GM18526 (cell line): ENCODE measurements around the gene ERN1.
A peak's percentile ranks its signal among the peaks of the same experiment; 100 is the strongest.

Experiments used
- POLR2A ChIP-seq: IDR thresholded peaks from 3 replicates; pipeline ENCODE4 v1.6.1; 2011; ENCODE audit not compliant: insufficient read length; ENCODE audit errors: extremely low read depth

Gene ERN1

DNA sequence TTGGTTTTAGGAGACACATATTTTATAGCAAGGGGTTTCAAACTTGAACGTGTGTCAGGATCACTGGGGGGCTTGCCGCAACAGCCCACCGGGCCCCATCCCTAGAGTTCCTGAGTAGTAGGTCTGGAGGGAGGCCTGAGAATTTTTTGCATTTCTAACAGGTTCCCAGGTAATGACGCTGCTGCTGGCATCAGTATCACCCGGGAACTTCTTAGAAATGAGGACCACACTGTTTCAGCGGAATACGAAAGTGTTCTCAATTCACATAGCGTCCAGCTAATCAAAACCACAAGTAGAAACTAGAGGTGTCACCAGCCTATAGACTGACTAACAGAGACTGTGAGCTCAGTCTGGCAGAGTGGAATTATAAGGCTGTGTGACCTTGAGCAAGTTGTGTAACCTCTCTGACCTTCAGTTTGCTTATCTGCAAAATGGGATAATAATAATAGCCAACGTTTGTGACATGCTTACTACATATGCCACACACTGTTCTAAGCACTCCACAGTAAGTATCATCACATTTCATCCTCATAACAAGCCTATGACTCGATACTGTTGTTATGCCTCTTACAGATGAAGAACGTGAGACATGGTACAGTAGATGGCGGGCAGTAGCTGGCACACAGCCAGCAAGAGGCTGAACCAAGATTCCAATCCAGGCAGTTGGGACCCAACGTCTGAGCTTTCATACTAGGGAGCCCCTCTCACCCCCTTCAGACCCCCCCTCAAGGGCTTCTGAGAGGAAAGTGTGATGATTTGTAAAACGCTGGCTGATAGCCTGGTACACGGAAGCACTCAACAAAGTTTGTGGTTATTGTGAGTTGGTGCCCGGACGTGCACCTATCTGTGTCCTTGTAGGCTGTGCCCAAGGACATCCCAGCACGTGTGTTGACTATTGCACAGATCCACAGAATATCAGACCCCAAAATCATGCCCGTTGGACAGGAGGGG is 104.9 kb downstream of the ERN1 start:
- TF ChIP-seq POLR2A, result no peak

DNA sequence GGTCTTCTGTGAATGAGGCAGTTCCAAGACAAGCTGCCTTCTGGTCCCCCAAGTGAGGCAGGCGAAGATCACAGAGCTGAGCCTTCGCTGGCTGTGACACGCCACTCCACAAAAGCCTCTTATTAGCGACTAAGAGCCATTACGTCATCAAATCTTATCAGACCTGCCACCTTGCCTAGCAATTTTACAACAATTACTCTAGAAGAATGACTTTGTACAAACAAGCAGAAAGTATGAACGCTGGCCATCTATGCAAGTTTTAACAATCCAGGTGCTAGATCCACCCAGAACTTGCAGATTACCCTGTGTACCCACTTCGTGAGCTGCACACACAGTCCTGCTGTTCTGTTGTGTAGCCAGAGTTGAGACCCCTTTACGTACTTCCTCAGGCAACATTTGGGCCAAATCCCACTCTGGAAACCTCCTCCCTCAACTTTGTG is 105.7 kb downstream of the ERN1 start:
- no peak for TF ChIP-seq POLR2A

DNA sequence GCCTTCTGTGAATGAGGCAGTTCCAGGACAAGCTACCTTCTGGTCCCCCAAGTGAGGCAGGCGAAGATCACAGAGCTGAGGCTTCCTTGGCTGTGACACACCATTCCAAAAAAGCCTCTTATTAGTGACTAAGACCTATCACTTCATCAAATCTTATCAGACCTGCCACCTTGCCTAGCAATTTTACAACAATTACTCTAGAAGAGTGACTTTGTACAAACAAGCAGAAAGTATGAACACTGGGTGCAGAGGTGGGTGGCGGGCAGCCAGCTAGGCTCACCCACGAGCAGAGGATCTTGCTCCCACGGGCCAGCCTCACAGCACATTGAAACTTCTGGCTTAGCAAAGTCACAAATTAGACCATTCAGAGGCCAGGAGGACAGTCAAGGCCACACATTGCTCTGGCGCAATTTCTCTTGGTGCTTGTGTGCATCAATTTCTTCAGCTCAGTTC is 107.3 kb downstream of the ERN1 start:
- TF ChIP-seq POLR2A, result no peak

DNA sequence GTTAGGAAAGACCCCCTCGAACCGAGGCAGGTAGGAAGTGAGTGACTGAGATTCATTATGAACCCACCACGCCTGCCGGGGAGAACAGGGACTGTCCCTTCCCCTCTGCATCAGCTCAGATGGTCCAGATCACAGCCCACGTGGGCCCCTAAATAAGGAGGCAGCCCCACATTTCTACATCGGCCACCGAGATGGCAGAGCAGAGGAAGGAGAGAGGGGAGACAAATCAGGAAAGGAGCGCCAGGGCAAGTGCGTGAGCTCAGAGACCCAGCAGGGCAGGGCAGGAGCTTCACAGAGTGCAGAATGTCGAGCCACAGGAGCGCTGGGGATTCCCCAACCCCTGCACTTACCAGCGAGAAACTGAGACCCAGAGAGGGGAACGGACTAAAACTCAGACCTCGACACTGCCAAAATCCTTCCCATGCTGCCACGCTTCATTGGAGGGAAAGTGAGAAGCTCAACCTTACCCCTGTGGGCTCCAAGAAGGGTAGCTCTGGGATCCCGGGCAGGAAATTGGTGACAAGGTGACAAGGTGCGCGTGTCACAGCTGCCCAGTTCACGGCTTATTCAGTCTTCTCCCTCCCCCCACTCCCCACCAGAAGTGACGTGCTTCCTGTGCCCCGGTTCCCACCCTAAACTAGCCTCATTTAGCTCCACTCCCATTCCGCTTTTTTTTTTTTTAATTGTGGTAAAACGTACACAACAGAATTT is 109.7 kb downstream of the ERN1 start, which contains the start of gene ICAM2:
Gene ICAM2, minus strand, starts transcription at position 578 of the 711 bp plus-strand sequence. CDS start 13,942 bp downstream, outside the sequence.
- TF ChIP-seq POLR2A, result peak; percentile 69

DNA sequence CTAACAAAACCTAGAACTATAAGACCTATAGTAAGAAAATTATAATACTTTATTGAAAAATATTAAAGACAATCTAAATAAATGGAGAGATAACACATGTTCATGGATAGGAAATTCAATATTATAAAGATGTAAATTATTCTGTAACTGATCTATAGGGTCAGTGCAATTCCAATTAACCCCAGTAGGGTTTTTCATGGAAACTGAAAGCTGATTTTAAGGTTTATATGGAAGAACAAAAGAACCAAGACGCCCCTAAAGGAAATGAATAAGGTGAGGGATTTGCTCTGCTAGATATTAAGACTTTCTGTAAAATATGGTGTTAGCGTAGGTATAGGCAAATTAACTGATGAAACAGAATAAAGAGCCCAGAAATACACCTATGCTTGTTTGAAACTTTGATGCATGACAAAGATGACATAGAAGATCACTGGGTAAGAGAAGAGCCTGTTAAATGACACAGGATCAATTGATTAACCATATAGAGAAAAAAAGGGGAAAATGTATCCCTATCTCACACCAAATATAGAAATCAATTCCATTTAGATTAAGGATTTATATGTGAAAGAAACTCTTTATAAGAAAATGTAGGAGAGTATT is 112.5 kb downstream of the ERN1 start:
- TF ChIP-seq POLR2A, result no peak

DNA sequence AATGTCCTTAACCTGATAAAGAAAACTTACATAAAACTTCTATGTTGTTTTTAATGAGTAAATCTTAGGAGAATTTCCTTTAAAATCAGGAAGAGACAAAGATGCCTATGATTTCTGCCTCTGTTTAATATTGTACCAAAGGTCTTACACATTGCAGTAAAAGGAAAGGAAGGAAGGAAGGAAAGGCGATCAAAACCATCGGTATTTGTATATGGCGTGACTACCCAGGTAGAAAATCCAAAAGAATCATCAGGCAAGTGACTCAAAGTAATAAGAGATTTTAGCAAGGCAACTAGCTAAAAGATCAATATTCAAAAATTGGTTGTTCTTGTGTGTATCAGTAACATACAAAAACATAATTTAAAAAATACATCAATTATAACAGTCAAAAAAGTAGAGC is 113.0 kb downstream of the ERN1 start:
- TF ChIP-seq POLR2A, result no peak

DNA sequence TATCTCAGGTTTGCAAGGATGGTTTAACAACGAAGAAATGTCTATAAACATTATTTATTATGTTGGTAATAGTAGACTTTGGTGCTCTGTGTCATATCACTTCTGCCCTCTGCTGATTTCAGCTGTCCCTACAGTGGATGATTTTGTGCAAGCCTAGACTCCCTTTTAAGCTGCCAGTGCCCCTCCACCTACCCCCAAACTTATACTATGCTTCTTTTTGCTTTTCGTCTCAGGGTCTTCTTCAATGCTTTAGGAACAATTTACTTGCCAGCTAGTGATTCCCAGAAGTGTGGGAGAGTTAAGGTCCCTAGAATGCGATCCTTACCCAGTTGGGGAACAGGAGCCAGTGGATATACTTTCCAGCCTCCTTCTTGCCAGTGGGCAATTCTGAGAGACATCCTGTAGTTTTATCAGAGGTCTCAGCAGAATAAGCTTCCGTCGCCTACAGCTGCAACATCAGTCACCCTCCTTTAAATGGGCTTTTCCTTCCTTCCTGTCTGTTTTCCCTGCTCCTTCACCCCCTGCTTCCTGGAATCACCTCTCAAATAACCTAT is 113.6 kb downstream of the ERN1 start:
- no peak for TF ChIP-seq POLR2A

DNA sequence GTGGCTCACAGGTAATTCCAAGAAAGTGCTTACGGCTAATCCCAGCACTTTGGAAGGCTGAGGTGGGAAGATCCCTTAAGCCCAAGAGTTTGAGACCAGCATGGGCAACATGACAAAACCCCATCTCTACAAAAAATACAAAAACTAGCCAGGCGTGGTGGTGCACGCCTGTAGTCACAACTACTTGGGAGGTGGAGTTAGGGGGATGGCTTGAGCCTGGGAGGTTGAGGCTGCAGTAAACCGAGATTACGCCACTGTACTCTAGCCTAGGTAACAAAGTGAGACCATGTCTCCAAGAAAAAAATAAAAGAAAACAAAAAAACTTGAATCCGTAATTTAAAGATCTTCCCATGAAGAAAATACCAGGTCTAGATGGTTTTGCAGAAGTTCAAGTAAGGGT is 114.5 kb downstream of the ERN1 start:
- no peak for TF ChIP-seq POLR2A

DNA sequence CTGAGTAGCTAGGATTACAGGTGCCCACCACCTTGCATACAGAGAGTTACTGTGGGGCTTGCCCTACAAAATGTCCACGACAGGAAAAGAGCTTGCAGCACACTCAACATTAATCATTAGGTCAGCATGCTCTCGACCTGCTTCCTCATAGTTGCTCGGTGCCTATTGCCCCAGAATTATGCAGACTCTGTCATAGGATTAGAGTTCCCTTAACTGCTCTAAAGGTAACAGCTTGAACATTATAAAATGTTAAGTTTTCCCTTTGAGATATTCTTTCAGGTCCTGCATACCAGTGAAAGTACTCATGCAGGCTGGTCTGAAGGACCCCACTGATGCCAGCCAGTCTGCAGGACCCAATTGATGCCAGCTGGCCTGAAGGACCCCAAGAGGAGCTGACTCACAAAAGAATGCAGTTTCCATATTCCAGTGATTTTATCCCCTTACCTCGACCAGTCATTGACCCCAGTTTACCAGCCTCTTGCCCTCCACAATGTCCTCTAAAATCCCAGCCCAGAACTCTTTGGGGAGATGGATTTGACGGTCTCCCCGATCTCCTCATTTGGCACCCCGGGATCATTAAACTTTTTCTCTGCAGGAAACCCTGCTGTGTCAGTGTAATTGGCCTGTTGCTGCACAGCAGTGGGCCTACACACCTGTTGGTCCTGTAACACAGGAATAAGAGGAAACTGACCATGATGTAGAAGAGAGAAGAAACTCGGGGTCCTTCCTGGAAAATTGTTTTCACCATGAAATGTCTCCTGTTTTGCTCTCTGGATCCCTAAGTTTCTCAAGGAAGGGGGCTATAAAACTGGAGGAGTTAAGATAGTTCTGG is 120.2 kb downstream of the ERN1 start:
- TF ChIP-seq POLR2A, result no peak

DNA sequence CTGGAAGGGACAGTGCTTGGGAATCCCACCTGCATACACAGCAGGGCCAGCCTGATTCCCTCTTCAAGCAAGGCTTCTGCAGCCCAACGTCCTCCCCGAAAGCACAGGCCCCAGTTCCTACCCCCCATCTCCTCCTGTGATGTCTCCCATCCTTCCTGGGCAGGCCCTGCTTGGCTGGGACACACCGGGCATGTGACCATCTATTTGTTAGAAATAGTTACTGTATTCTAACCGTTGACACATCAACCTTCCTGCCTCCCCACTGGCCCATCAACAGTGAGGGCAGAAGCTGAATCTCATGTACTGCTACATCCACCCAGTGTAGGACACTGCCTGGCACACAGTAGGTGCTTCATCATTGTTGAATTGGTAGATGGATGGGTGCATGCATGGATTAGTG is 121.1 kb downstream of the ERN1 start:
- TF ChIP-seq POLR2A, result no peak

DNA sequence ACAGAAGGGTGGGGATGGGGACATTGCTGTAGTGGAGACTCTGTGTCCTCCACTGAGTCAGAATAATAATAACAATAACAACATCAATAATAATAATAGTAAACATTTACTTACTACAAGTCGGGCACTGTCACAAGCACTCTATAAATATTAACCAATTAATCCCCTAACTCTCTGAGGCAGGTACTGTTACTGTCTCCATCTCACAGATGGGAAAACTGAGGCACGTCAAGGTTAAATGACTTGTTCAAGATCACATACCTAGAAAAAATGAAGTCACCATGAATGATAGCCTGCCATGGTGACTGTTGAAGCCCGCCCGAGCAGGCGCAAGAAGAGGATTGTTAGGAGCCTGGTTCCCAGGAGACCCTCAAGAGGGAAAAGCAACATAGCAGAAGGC is 121.6 kb downstream of the ERN1 start:
- TF ChIP-seq POLR2A, result no peak

DNA sequence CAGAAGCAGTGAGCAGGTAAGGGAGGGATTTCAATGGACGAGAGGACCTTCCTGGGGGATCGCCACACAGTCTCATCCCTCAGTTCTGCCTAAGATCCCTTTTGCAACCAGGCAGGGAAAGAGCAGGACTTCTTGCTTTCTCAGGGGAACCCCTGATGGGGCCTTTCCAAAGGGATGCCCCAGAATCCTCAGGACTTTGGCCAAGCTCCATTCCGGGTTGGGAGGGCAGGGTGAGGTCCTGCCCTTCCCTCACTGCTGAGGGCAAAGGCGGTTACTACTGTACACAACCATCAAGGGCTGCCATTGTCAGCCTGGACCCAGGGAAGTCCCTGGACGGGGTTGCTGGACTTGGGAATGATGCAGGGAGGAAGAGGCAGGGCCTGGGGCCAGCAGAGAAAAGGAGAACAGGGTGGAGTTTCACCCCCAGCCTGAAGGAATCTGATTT is 122.1 kb downstream of the ERN1 start:
- TF ChIP-seq POLR2A, result no peak

DNA sequence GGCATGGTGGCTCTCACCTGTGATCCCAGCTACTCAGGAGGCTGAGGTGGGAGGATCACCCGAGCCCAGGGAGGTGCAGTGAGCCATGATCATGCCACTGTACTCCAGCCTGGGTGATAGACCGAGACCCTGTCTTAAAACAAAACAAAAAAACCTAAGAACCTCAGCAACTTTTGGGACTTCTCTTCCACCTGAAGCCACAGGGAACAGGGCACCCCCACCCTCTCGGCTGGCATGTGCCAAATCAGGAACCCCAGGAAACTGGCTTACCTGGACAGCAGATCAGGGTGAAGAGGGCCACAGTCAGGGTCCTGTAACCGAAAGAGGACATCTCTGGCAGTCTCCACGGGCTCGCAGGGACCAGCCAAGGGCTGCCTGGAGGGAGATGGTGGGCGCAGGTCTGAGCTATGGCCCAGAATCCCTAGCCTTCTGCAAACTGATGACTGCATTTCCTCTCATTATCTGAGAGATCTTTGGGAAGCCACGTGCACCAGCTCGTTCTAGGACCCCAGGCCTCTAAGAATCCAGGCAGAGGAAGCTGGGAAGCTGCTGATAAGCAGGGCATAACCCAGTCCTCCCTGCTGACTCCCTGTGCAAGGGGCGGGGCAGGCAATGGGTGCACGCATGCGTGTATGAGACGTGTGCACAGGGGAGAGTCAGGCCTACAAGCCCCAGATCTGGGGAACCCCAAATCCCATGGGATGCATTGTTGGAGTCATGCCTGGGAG is 123.4 kb downstream of the ERN1 start:
- TF ChIP-seq POLR2A, result no peak

DNA sequence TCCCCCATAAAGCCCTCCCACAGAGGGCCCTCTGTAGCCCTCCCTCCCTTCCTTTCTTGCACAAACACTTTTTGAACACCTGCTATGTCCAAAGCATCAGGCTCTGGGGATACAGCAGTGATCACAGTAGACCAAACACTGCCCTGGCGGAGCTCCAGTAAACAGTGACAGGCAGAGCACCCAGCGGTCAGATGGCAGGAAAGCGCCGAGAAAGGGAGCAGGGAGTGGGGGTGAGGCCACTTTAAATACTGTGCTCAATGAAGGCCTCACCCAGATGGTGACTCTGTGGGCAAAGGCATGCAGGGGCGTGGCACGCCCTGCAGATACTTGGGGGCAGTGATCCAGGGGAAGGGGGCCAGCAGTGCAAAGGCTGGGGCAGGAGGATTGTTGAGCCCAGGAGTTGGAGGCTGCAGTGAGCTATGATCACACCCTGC is 124.2 kb downstream of the ERN1 start:
- no peak for TF ChIP-seq POLR2A
